H9 (cell line): ENCODE measurements around the gene SOBP. TPM values are rescaled to one million over a fixed set of nuclear protein-coding genes. Genes with fewer than 3 reads are reported as not detected.

Source experiments
- DNase-seq: peaks from one replicate; pipeline ENCODE4 v3.0.0-alpha.2; 2017
- H2AFZ ChIP-seq: one replicate; pipeline ENCODE4 v1.6.1; 2013; ENCODE audit warnings: mild to moderate bottlenecking, low read length, control low read depth, moderate library complexity
- H2AK5ac ChIP-seq: 2 replicates; pipeline ENCODE4 v1.6.1; 2013; ENCODE audit warnings: low read length, control low read depth, mixed read lengths; ENCODE audit not compliant: insufficient read length
- H2BK120ac ChIP-seq: one replicate; pipeline ENCODE4 v1.6.1; 2013; ENCODE audit warnings: low read depth, mild to moderate bottlenecking, low read length, control low read depth, inconsistent platforms; ENCODE audit not compliant: poor library complexity, severe bottlenecking
- H2BK12ac ChIP-seq: 2 replicates; pipeline ENCODE4 v1.6.1; 2013; ENCODE audit warnings: low read length, control low read depth, mixed read lengths, low read depth; ENCODE audit not compliant: insufficient read length
- H2BK15ac ChIP-seq: 2 replicates; pipeline ENCODE4 v1.6.1; 2013; ENCODE audit warnings: low read depth, low read length, control low read depth
- H2BK20ac ChIP-seq: one replicate; pipeline ENCODE4 v1.6.1; 2013; ENCODE audit warnings: low read depth, mild to moderate bottlenecking, low read length, control low read depth, inconsistent platforms; ENCODE audit not compliant: poor library complexity, severe bottlenecking
- H2BK5ac ChIP-seq: 2 replicates; pipeline ENCODE4 v1.6.1; 2013; ENCODE audit warnings: low read length, control low read depth, mixed read lengths; ENCODE audit not compliant: insufficient read length
- H3K14ac ChIP-seq: 2 replicates; pipeline ENCODE4 v1.6.1; 2013; ENCODE audit warnings: low read length, control low read depth; ENCODE audit not compliant: insufficient read depth
- H3K18ac ChIP-seq: 2 replicates; pipeline ENCODE4 v1.6.1; 2013; ENCODE audit warnings: low read depth, mild to moderate bottlenecking, mixed read lengths, low read length, control low read depth; ENCODE audit not compliant: insufficient read length
- H3K23ac ChIP-seq: 2 replicates; pipeline ENCODE4 v1.6.1; 2013; ENCODE audit warnings: low read length, control low read depth, mixed read lengths, low read depth; ENCODE audit not compliant: insufficient read length
- H3K23me2 ChIP-seq: 2 replicates; pipeline ENCODE4 v1.6.1; 2013; ENCODE audit warnings: low read depth, mild to moderate bottlenecking, mixed read lengths, low read length, control low read depth; ENCODE audit not compliant: insufficient read length, poor library complexity, severe bottlenecking
- H3K27ac ChIP-seq: 2 replicates; pipeline ENCODE4 v1.5.1; 2013; ENCODE audit warnings: low read length, control low read depth, mixed read lengths, low read depth; ENCODE audit not compliant: insufficient read length
- H3K27me3 ChIP-seq: 2 replicates; pipeline ENCODE4 v1.6.1; 2013; ENCODE audit warnings: low read length, control low read depth, inconsistent platforms; ENCODE audit not compliant: insufficient read depth
- H3K4ac ChIP-seq: 2 replicates; pipeline ENCODE4 v1.6.1; 2013; ENCODE audit warnings: low read depth, mild to moderate bottlenecking, control low read depth, inconsistent platforms, low read length, moderate library complexity
- H3K4me1 ChIP-seq: 2 replicates; pipeline ENCODE4 v1.6.1; 2013; ENCODE audit warnings: low read length, control low read depth, inconsistent platforms; ENCODE audit not compliant: insufficient read depth
- H3K4me2 ChIP-seq: 2 replicates; pipeline ENCODE4 v1.6.1; 2013; ENCODE audit warnings: low read length, control low read depth, mixed read lengths; ENCODE audit not compliant: insufficient read length, insufficient read depth
- H3K56ac ChIP-seq: 2 replicates; pipeline ENCODE4 v1.6.1; 2013; ENCODE audit warnings: low read depth, mild to moderate bottlenecking, mixed read lengths, low read length, control low read depth; ENCODE audit not compliant: insufficient read length
- H3K79me1 ChIP-seq: 2 replicates; pipeline ENCODE4 v1.6.1; 2013; ENCODE audit warnings: low read depth, mild to moderate bottlenecking, moderate library complexity, low read length, control low read depth, inconsistent platforms; ENCODE audit not compliant: insufficient read depth, poor library complexity, severe bottlenecking
- H3K79me2 ChIP-seq: 2 replicates; pipeline ENCODE4 v1.6.1; 2013; ENCODE audit warnings: low read length, control low read depth, inconsistent platforms; ENCODE audit not compliant: insufficient read depth
- H3K9ac ChIP-seq: 2 replicates; pipeline ENCODE4 v1.6.1; 2013; ENCODE audit warnings: low read length, control low read depth, mixed read lengths; ENCODE audit not compliant: insufficient read length; ENCODE audit errors: extremely low read depth
- H3K9me3 ChIP-seq: one replicate; pipeline ENCODE4 v1.6.1; 2013; ENCODE audit warnings: low read depth, low read length, inconsistent platforms; ENCODE audit not compliant: control insufficient read depth
- H3T11ph ChIP-seq: one replicate; pipeline ENCODE4 v1.6.1; 2013; ENCODE audit warnings: mild to moderate bottlenecking, low read length, control low read depth, inconsistent platforms
- H4K20me1 ChIP-seq: one replicate; pipeline ENCODE4 v1.6.1; 2013; ENCODE audit not compliant: control insufficient read depth, insufficient read length, insufficient read depth
- H4K5ac ChIP-seq: 2 replicates; pipeline ENCODE4 v1.6.1; 2013; ENCODE audit warnings: low read depth, mild to moderate bottlenecking, mixed read lengths, low read length, control low read depth; ENCODE audit not compliant: insufficient read length
- H4K8ac ChIP-seq: replicated peaks from 2 replicates; pipeline ENCODE4 v1.6.1; 2013; ENCODE audit warnings: low read length, control low read depth, mixed read lengths, low read depth; ENCODE audit not compliant: insufficient read length
- H4K91ac ChIP-seq: 2 replicates; pipeline ENCODE4 v1.6.1; 2013; ENCODE audit warnings: low read depth, mild to moderate bottlenecking, moderate library complexity, mixed read lengths, low read length, control low read depth; ENCODE audit not compliant: insufficient read length
- H3K27ac Mint-ChIP-seq, 3 experiments: 2 replicates in 2 of 3; 3 replicates in 1 of 3; pipeline ENCODE4 v1.8.0; 2020 to 2021; ENCODE audit warnings: mixed read lengths in 3 of 3, mild to moderate bottlenecking in 1 of 3, moderate library complexity in 1 of 3
- H3K27me3 Mint-ChIP-seq: 2 replicates; pipeline ENCODE4 v1.8.0; 2021; ENCODE audit warnings: low read depth, mild to moderate bottlenecking, moderate library complexity, mixed read lengths
- H3K36me3 Mint-ChIP-seq, 3 experiments: 2 replicates in 2 of 3; 3 replicates in 1 of 3; pipeline ENCODE4 v1.8.0; 2020 to 2021; ENCODE audit warnings: low read depth in 3 of 3, mixed read lengths in 3 of 3; ENCODE audit not compliant: insufficient read depth in 1 of 3
- H3K4me1 Mint-ChIP-seq, 2 experiments: 2 replicates each; pipeline ENCODE4 v1.8.0; 2020; ENCODE audit warnings: mixed read lengths in 2 of 2
- H3K4me3 Mint-ChIP-seq, 2 experiments: 2 replicates in 1 of 2; 3 replicates in 1 of 2; pipeline ENCODE4 v1.8.0; 2020 to 2021; ENCODE audit warnings: mild to moderate bottlenecking in 2 of 2, mixed read lengths in 2 of 2, moderate library complexity in 1 of 2
- H3K9me3 Mint-ChIP-seq, 2 experiments: 2 replicates in 1 of 2; 3 replicates in 1 of 2; pipeline ENCODE4 v1.8.0; 2020; ENCODE audit warnings: mild to moderate bottlenecking in 2 of 2, mixed read lengths in 2 of 2, moderate library complexity in 1 of 2
- WGBS: extraction: QIAGEN DNeasy Blood & Tissue Kit; methylation state at CpG from one replicate; pipeline ENCODE4 v1.1.7; 2013; ENCODE audit warnings: missing lambda C conversion rate, low lambda C conversion rate, mixed read lengths; ENCODE audit not compliant: insufficient read length; ENCODE audit errors: extremely low coverage; 5-methylcytosine and 5-hydroxymethylcytosine counted together
- total RNA-seq: library from RNA; stranded (reverse); gene quantifications from 2 replicates; pipeline ENCODE4 v1.2.1, GENCODE V29; 2021
- TF ChIP-seq, protein P1 (sequence below): fragments of 200-600 bp; sonication (generic); conservative IDR thresholded peaks from 3 replicates; pipeline ENCODE4 v1.8.0; 2021; ENCODE audit warnings: antibody characterized with exemption, mild to moderate bottlenecking

The SOBP gene
- total RNA-seq, 1 experiment from 2014 or later: 4.3 TPM

DNA sequence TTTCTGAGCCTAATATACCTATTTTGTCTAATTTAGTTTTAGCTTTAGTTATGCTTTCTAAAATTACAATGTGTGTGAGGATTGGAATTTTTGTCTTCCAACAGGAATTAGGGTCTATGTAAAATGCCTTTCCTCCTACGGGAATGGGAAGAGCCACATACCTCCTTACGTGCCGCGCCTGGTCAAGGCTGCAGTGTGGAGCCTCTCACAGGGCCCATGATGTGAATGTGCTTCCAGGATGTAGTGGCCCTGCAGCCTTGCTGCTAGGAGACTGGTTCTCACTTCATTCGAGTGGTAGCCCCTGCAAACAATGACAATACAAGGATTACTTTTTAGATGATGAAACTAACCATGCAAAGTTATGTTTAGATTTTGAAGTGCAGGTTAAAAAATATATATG, 110.2 kb downstream of the SOBP start:
- Histone ChIP-seq H3K56ac (no peak overlapping the region), H3K4me2 (no peak overlapping the region), H4K20me1 (no peaks in the 10 kb centered on the region), H2BK120ac (no peak overlapping the region), H3K18ac (no peak overlapping the region), H3K9me3 (no peaks in the 10 kb centered on the region), H2BK15ac (no peak overlapping the region), H2AK5ac (no peak overlapping the region), H3K79me1 (no peaks in the 10 kb centered on the region), H3K23ac (no peak overlapping the region), H3K27me3 (no peaks in the 10 kb centered on the region), H3K79me2 (no peaks in the 10 kb centered on the region), H4K8ac (no peak overlapping the region), H3K14ac (no peak overlapping the region), H3K4ac (no peak overlapping the region), H3K27ac (no peak overlapping the region), H3K23me2 (no peaks in the 10 kb centered on the region), H4K5ac (no peak overlapping the region), H3K9ac (no peak overlapping the region), H2BK20ac (no peak overlapping the region), H4K91ac (no peak overlapping the region), H2AFZ (no peak overlapping the region), H2BK5ac (no peak overlapping the region), H2BK12ac (no peak overlapping the region), H3K4me1 (no peaks in the 10 kb centered on the region; the same call in 1 of the 2 replicates), H3T11ph (no peak overlapping the region)
- Mint-ChIP-seq H3K9me3 (no peaks in the 10 kb centered on the region), H3K4me1 (peaks cover 53 to 63% of the 10 kb centered on the region in 2 experiments), H3K36me3 (no peaks in the 10 kb centered on the region), H3K27me3 (no peaks in the 10 kb centered on the region), H3K4me3 (no peak overlapping the region), H3K27ac (peak overlapping the region in 2 of 3 experiments; percentile 62 to 73; a peak in 2 of 7 replicates)
- TF ChIP-seq, protein P1, sequence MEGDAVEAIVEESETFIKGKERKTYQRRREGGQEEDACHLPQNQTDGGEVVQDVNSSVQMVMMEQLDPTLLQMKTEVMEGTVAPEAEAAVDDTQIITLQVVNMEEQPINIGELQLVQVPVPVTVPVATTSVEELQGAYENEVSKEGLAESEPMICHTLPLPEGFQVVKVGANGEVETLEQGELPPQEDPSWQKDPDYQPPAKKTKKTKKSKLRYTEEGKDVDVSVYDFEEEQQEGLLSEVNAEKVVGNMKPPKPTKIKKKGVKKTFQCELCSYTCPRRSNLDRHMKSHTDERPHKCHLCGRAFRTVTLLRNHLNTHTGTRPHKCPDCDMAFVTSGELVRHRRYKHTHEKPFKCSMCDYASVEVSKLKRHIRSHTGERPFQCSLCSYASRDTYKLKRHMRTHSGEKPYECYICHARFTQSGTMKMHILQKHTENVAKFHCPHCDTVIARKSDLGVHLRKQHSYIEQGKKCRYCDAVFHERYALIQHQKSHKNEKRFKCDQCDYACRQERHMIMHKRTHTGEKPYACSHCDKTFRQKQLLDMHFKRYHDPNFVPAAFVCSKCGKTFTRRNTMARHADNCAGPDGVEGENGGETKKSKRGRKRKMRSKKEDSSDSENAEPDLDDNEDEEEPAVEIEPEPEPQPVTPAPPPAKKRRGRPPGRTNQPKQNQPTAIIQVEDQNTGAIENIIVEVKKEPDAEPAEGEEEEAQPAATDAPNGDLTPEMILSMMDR: no peak
- WGBS: no CpG with 5 or more reads among the region's 5 CpGs
- peak; percentile 71 for DNase-seq
